DMS114 treated with DMSO at 0.1 percent for 48 hours (cell line): ENCODE results near the gene LEUTX.
"Not testable (repeated sequence)": the region's sequence is repeated elsewhere in the genome, so short reads cannot be mapped to it uniquely, and the experiment has no call there.

Experiments
- DNase-seq: peaks from one replicate; lab custom pipeline; 2025; ENCODE audit not compliant: unreplicated experiment; lab: John Stamatoyannopoulos, UW

The LEUTX gene

DNA sequence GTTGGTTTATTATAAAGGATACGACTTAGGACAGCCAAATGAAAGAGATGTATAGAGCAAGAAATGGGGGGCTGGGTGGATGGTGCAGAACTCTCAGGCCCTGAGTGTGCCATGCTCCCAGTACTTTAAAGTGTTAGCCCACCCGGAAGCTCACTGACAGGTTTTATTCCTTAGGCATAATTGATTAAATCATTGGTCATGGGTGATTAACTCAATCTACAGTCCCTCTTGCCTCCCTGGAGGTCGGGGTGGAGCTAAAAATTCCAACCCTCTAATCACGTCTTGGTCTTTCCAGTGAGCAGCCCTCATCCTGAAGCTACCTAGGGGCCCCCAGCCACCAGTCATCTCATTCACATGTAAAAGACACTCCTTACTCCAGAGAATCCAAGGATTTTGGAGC is 9.9 kb upstream of the LEUTX start:
- no peak for DNase-seq

DNA sequence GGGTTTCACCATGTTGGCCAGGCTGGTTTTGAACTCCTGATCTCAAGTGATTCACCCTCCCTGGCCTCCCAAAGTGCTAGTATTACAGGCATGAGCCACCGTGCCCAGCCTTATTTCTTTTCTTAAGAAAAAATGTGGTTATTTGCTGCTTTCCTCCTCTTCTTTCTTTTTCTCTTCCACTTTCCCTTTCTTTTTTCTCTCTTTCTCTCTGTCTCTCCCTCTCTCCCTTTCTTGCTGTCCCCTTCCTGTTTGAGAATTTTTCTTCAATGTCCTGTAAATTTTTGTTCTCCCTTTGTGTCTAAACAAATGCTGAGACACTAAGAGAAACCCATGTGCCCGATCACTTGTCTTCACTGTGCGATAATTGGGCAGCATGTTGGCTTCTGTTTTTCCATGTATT is 2.2 kb downstream of the LEUTX start:
- no peak for DNase-seq

DNA sequence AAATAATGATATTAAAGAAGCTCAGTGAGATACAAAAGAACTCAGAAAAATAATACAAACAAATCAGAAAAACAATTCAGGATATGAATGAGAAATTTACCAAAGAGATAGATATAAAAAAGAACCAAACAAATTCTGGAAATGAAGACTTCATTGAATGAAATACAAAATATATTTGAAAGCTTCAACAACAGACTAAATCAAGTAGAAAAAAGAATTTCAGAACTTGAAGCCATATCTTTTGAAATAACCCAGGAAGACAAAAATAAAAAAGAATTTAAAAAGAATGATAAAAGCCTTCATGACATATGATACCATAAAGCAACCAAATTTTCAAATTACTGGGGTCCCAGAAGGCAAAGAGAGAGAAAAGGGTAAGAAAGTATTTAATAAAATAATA is 9.6 kb downstream of the LEUTX start:
- DNase-seq = no peak

DNA sequence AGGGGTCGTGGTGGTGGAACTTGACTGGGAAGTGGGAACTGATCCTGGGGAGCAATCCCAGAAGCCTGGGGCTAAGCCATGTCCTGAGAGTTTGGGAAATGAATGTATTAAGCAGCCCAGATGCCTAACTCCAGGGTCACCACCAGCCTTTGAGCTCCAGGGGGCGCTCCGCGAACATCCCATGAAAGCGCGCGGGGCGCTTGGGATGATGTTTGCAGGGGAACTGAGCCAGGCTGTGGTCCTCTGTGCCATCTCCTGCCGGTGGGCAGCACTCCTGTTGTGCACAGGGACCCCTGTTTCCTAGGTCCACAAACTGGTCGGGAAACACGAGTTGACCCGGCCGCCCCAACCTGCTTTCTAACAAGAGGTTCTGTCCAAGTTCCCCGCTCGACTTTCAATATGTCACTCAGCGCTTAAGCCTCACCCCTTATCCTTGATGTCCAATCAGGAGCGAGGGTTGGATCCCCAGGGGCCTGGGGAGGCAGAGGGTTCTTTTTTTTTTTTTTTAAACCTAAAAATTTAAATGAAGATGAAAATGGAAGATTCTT is 14.4 kb downstream of the LEUTX start:
- peak; percentile 47 for DNase-seq

DNA sequence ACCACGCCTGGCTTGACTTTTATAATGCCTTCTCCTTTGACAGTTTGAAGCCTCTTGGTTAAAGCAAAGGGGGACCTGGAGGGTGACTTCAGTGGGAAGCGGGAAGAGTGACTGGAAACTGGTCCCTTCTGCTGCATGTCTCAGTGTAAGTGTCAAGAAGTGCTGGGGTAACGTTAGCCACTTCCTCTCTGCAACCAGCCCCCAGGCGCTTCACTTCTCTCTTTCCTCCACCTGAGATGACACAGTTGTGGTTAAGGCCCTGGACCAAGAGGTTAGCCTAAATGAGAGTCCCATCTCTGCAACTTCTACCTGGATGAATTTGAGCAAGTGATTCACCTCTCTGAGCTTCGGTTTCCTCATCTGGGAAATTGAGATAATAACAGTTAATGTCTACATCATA is 16.3 kb downstream of the LEUTX start:
- DNase-seq = no peak

DNA sequence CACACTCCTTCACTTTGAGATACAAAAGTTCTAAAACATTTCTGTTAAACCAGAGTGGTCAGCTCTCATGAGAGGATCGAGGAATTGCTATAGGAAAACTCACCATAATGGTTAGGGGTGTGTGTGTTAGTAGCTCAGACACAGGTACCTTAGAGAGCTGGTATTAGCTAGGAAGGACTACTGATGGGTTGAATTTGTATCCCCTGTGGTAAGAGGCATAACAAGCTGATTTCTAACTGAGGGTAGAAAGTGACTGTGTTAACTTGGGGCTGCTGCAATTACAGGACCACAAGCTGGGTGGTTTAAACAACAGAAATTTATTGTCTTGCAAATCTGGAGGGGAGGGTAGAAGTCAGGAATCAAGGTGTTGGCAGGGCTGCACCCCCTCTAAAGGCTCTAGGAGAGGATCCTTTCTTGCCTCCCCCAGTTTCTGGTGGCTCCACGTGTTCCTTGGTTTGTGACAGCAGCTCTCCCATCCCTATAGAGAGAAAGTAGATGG is 17.4 kb downstream of the LEUTX start:
- DNase-seq = no peak

DNA sequence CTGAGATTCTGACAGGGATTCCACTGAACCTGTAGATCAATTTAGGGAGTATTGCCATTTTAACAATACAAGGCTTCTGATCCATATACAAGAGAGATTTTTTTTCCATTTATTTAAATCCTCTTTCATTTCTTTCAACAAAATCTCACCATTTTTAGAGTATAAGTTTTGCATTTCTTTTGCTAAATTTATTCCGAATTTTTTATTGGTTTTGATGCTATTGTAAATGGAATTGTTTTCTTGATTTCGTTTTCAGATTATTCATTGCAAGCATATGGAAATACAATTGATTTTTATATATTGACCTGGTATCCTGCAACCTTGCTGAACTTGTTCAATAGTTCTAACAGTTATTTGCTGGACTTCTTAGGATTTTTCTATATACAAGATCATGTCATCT is 18.4 kb downstream of the LEUTX start:
- DNase-seq = no peak

DNA sequence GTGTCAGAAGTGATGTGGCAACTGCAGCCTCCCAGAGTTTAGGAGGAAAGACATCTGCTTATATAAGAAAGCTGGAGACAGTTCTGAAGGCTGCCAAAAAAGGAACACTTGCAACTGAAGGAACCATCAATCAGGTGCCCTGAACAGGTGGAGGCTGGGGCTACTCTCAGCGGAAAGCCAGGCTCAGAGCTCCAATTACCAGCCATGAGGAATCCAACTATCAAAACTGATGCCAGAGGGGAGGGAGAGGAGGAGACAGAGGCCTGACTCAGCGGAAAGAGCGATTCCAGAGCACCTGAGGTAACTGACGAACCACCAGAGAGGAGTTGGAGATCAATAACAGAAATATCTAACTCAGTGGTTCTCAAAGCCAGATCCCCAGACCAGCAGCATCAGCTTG is 24.3 kb downstream of the LEUTX start:
- DNase-seq = no peak

DNA sequence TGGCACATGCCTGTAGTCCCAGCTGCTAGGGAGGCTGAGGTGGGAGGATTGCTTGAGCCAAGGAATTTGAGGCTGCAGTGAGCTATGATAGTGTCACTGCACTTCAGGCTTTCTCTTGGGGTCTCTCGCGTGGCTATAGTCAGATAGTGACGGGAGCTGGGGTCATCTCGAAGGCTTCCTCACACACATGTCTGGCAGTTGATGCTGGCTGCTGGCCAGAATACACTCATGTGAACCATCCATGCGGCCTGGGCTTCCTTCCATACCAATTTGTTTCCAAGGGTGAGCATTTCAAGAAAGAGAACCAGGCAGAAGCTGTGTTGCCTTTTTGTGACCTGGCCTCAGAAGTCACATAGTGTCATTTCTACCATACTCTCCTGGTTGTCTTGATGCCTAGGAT is 26.4 kb downstream of the LEUTX start:
- no peak for DNase-seq

DNA sequence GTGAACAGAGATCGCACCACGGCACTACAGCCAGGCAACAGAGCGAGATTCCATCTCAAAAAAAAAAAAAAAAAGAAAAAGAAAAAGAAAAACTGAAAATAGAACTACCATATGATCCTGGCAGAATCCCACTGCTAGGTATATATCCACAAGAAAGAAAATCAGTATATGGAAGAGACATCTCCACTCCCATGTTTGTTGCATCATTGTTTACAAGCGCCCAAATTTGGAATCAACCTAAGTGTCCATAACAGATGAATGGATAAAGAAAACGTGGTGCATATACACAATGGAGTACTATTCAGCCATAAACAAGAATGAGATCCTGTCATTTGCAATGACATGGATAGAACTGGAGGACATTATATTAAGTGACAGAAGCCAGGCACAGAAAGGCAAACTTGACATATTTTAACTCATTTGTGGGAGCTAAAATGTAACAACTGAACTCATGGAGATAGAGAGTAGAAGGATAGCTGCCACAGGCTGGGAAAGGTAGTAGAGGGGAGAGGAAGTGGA is 29.3 kb downstream of the LEUTX start:
- DNase-seq = no peak

DNA sequence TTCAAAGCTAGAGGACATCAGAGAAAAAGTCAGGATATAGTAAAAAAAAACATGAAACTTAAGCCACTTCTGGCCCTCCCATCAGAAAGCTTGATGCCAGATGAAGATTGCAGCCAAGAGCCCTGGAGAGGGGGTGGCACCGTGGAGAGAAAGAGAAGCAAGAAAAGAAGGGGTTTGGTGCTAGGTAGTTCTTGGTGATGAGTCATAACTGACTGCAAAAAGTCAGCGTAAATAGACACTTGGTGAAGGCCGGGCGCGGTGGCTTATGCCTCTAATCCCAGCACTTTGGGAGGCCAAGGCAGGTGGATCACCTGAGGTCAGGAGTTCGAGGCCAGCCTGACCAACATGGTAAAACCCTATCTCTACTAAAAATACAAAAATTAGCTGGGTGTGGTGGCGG is 30.0 kb downstream of the LEUTX start:
- not testable (repeated sequence) for DNase-seq

DNA sequence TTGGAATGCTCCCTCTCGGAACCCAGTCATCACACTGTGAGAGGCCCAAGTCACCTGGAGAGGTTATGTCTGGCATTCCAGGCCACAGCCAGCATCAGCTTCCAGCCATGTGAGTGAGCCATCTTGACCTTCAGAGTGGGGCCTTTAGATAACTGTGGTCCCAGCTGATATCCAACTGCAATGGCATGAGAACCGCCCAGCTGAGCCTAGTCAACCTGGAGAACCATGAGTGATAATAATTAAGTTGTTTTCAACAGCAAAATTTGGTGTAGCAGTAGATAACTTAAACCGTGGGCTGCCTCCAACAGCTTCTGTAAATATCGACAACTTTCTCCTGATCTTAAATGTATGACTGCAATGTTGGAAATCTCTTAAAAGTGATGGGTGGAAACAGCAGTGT is 30.7 kb downstream of the LEUTX start:
- DNase-seq = no peak

DNA sequence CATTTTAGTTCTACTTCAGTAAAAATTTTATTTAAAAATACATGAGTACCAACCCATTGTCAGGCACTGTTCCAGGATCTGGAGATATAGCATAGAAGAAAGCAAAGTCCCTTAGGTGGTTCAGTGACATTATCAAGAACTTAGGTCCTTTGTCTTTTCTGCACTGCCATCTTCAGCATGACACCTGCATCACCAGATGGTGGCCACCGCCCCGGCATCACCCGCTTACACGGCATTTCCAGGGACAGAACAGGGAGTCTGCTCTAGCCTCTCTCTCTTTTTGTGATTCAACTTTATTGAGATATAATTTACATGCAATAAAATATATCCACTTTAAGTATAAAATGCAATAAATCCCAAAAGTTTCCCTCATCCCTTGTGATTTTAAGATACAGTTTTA is 31.8 kb downstream of the LEUTX start:
- DNase-seq = no peak

DNA sequence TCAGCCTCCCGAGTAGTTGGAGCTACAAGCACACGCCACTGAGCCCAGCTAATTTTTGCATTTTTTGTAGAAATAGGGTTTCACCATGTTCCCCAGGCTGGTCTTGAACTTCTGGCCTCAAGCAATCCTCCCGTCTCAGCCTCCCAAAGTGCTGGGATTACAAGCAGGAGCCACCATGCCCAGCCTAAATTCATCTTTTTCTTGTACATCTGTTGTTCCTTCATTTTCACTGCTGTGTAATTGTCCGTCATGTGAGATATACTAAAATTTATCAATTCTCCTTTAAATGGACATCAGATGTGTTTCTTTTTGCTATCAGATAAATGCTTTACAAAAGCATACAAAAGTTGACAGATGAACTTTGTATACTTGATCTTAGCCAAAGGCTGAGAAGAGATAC is 32.4 kb downstream of the LEUTX start:
- DNase-seq = no peak

DNA sequence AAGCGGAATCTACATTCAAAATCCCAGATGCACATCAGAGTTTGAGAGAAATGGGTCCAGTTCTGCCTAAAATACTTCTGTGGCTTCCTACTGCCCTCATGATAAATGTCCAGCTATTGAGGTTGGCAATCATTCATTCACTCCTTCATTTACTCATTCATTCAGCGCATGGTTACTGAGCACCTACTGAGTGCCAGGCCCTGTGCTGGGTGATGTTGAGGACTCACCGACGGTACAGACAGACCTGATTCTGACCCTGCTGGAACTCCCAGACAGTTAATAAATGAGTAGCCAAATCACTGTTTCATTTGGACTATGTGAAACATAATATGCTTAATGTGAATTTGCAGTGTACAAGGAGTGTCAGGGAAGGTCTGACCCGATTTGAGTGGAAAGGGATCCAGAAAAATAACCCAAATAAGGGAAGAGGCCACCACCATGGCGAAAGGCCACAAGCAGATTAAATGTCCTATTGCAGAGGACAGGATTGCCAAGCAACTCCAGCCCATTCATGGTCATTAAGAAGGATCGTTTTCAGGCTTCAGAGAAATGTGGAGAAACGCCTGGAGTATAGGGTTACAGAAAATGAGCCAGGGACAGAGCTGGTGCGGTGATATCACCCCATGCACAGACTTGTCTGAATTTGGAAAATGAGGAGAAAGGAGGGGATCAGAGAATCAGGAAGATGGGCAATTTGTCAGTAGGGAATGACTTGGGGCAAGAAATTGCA is 34.8 kb downstream of the LEUTX start:
- no peak for DNase-seq

DNA sequence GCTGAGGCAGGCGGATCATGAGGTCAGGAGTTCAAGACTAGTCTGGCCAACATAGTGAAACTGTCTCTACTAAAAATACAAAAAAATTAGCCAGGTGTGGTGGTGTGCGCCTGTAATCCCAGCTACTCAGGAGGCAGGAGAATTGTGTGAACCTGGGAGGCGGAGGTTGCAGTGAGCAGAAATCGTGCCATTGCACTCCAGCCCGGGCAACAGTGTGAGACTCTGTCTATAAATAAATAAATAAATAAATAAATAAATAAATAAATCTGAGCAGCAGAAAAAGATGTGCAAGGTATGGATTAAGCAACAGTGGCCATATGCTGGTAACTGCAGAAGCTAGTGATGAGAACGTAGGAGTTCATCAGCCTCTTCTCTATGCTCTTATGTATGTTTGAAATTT is 35.5 kb downstream of the LEUTX start:
- DNase-seq = not testable (repeated sequence)

DNA sequence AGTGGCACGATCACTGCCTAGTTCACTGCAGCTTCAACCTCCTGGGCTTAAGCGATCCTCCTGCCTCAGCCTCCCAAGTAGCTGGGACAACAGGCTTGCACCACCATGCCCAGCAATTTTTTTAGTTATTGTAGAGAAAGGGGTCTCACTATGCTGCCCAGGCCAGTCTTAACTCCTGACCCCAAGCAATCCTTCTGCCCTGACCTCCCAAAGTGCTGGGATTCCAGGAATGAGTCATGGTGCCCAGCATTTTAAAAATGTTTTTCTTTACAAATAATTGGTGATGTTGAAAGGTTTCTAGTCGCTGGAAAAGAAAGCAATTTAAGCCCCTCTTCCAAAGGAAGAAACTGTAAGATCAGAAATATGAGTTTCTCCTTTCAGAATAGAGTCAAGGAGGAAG is 35.9 kb downstream of the LEUTX start:
- no peak for DNase-seq

DNA sequence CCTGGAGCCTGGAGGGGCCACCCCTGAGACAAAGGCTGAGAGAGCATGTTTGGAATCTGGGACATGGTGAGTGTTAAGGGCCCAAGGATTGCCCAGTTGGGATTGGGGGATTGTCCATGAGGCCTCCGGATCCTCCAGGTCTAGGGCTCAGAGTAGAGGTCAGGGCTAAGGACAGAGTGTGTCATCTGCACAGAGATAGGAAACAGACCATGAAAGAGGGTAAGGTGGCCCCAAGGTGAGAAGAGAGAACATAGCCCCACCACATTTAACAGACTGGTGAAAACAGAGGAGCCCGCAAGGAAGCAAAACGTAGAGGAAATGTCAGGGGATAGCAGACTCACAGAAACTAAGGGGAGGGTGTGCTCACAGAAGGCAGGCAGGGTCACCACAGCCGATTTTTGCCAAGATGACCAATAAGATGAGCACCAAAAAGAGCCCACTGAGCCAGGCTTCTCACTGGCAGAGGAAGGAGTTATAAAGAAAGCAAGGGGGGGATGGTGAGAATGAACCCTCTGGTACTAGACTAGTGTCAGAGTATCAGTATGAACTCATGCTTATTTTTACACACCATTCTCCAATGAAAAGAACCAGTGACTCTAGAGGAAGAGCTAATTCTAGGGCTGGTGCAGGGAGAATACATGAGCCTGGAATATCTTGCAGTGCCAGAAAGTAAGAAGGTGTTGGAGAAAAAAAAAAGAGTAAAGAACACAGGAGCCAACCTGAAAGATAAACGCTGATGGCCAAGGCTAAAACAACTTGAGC is 37.8 kb downstream of the LEUTX start:
- no peak for DNase-seq

DNA sequence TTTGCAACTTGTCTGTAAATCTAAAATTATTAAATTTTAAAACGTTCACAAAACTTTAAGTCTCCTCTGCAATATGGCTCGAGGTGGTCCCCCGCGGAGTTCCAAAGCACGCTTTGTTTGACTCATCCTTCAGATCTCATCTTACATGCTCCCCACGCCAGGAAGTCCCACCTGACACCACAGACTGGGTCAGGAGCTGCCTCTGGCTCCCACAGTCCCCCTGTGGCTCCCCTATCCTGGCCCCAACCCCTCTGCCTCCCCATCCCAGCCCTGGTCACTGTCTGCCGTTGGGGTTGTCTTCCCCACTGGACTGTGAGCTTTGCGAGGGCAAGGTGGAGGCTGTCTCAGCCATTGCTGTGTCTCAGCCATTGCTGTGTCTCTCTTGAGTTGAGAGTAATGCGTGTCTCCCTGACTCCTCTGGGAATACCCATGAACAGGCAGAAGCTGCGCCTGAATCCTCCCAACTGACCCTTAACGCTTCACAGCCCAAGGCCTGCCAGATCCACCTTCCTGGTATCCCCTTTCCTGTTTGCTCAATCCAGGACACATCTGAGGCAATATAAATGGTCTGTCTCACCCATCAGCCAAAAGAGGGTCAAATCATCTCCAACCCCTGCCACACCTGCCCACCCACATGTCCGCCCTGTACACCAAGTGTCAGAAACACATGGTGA is 39.4 kb downstream of the LEUTX start:
- DNase-seq = no peak

DNA sequence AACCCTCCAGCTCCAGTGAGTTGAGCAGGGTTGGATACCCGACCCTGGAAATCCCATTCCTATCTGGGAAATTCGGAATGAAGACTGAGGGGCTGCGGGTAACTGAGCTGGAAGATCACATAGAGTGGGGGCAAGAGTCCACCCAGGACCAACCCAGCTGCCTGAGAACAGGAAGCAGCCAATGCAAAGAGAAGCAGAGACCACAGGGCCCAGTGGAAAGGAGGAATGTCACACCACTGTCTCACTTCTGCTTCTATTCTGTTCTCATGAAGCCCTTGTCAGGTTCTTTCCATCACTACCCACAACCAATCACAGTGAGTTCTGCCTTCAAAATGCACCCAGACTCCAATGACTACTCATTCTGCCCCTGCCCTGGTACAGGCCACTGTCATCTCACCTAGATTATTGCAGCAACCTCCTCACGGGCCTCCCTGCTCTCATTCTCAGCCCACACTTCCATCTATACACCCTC is 40.0 kb downstream of the LEUTX start:
- DNase-seq = no peak

DNA sequence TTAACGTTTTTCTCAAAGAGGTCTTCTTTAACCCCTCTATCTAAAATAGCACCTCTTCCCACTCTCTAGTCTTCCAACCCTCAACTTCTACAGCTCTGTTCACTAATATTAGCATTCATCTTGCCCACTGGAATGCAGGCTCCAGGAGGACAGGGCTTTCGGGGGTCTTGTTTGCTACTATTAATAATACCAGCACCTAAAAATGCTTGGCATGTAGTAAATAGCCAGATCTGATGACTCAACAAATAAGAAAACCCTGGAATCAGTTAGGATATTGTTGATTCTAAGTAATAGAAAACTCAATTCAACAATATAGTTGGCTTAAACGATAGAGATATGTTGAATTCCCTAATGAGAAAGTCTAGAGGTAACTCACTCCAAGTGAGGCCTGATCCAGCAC is 41.1 kb downstream of the LEUTX start:
- no peak for DNase-seq
